ENCODE measurements around the gene LRIG1. TPM values are rescaled to one million over a fixed set of nuclear protein-coding genes. Genes with fewer than 3 reads are reported as not detected.

LRIG1 gene
- total RNA-seq, 1 experiment from 2014 or later, result 24.1 TPM

DNA sequence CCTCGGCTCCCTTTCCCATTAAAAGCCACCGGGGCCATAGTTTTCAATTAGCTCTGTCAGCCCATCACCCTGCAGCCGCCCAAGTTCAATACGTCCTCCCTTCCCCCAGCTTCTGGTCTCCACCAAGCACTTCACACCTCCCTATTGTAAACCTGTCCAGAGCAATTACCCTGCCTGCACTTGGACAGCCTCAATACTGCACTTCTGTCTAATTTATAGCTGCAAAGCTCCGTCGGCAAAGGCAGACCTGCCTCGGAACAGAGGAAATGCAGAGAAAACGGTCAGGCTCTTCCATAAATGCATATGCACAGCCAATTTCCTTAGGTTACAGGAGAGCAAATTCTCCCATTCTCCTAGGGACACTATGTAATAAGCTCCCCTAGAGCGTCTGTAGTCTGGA is 21.9 kb downstream of the LRIG1 start:
- H3K27ac ChIP-seq (ENCODE audit: low read depth, low read length, poor library complexity, severe bottlenecking), result no peak overlapping the region
- H3K36me3 ChIP-seq (ENCODE audit: insufficient read depth, low read length, poor library complexity, severe bottlenecking), result no peaks in the 10 kb centered on the region
- no peak for DNase-seq (ENCODE audit: low spot score)
- intact Hi-C loops (cut with micrococcal nuclease; ENCODE audit: unreplicated experiment), result no loop called here
- TF ChIP-seq, protein P1, sequence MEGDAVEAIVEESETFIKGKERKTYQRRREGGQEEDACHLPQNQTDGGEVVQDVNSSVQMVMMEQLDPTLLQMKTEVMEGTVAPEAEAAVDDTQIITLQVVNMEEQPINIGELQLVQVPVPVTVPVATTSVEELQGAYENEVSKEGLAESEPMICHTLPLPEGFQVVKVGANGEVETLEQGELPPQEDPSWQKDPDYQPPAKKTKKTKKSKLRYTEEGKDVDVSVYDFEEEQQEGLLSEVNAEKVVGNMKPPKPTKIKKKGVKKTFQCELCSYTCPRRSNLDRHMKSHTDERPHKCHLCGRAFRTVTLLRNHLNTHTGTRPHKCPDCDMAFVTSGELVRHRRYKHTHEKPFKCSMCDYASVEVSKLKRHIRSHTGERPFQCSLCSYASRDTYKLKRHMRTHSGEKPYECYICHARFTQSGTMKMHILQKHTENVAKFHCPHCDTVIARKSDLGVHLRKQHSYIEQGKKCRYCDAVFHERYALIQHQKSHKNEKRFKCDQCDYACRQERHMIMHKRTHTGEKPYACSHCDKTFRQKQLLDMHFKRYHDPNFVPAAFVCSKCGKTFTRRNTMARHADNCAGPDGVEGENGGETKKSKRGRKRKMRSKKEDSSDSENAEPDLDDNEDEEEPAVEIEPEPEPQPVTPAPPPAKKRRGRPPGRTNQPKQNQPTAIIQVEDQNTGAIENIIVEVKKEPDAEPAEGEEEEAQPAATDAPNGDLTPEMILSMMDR (conservative IDR thresholded peaks at IDR 0.05; ENCODE audit: low read depth, low read length), result no peak
- TF ChIP-seq EZH2 (IDR thresholded peaks at IDR 0.05; ENCODE audit: borderline replicate concordance, low read depth, low read length, poor library complexity, severe bottlenecking), result no peak
- H3K9me3 ChIP-seq (ENCODE audit: low read depth, low read length, poor library complexity, severe bottlenecking), result no peaks in the 10 kb centered on the region
- POLR2A ChIA-PET (ENCODE audit: low non-redundant PET), result no interaction called here
- peaks cover 6% of the 10 kb centered on the region for H3K4me1 ChIP-seq (ENCODE audit: insufficient read depth, low read length, poor library complexity, severe bottlenecking)
- CTCF ChIA-PET, result no interaction called here
- H3K27me3 ChIP-seq (replicated peaks; ENCODE audit: insufficient read depth, low read depth, low read length, poor library complexity), result no peaks in the 10 kb centered on the region
- no peak overlapping the region for H3K4me3 ChIP-seq (ENCODE audit: low read depth, low read length, poor library complexity, severe bottlenecking)
- BruUV-seq (replicated peaks), result no TSS peak

DNA sequence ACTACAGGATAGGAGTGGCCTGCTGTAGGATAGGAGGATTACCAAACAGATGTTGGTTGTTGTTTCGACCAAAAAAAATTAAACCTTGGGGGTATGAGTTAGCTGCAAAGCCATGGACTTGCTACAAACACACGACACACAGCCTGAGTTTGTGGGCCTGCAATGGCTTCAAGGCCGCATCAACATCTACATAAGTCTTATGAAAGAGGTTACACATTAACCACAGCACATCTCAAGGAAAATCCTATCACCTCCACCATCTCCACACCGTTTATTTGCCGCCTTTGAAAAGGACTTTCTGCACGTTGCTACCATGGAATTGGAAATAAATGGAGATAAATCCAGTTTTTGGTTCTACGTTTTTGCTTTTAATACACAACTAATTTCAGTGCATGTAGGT is 23.0 kb downstream of the LRIG1 start:
- Histone ChIP-seq H3K36me3 (ENCODE audit: insufficient read depth, low read length, poor library complexity, severe bottlenecking) (no peaks in the 10 kb centered on the region), H3K4me1 (ENCODE audit: insufficient read depth, low read length, poor library complexity, severe bottlenecking) (peaks cover 17% of the 10 kb centered on the region), H3K27ac (ENCODE audit: low read depth, low read length, poor library complexity, severe bottlenecking) (no peak overlapping the region), H3K27me3 (replicated peaks; ENCODE audit: insufficient read depth, low read depth, low read length, poor library complexity) (no peaks in the 10 kb centered on the region), H3K9me3 (ENCODE audit: low read depth, low read length, poor library complexity, severe bottlenecking) (no peaks in the 10 kb centered on the region), H3K4me3 (ENCODE audit: low read depth, low read length, poor library complexity, severe bottlenecking) (no peak overlapping the region)
- no peak for DNase-seq (ENCODE audit: low spot score)
- ChIA-PET CTCF (no interaction called here), POLR2A (ENCODE audit: low non-redundant PET) (no interaction called here)
- TF ChIP-seq, protein P1 (conservative IDR thresholded peaks at IDR 0.05; ENCODE audit: low read depth, low read length), result no peak
- no peak for TF ChIP-seq EZH2 (IDR thresholded peaks at IDR 0.05; ENCODE audit: borderline replicate concordance, low read depth, low read length, poor library complexity, severe bottlenecking)
- intact Hi-C loops (cut with micrococcal nuclease; ENCODE audit: unreplicated experiment), result no loop called here
- no TSS peak for BruUV-seq (replicated peaks)

DNA sequence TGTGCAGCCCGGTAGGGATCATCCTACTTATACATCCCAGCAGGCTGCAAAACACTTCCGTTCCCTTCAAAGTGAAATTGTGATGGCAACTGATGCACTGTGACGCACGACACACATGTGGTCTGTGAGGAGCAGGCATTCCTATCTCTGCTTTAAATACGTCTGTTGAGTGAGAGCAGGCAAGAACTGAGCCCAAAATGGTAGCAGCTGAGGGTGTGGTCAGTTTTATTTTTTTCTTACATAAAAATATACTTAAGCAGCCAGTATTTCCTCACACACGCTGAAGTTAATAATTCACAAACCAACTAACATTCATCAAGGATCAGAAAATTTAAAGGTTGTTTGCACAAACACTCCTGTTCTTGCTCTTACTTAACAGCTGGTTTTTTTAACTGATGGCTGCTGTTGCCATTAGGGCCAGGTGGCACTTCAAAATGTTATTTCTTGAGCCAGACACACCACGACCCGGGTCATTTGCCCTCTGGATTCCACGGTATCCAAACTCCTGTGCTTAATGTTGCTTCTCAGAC is 23.9 kb downstream of the LRIG1 start:
- ChIA-PET POLR2A (ENCODE audit: low non-redundant PET) (no interaction called here), CTCF (no interaction called here)
- Histone ChIP-seq H3K4me1 (ENCODE audit: insufficient read depth, low read length, poor library complexity, severe bottlenecking) (peaks cover 23% of the 10 kb centered on the region), H3K27me3 (replicated peaks; ENCODE audit: insufficient read depth, low read depth, low read length, poor library complexity) (no peaks in the 10 kb centered on the region), H3K27ac (ENCODE audit: low read depth, low read length, poor library complexity, severe bottlenecking) (no peak overlapping the region), H3K36me3 (ENCODE audit: insufficient read depth, low read length, poor library complexity, severe bottlenecking) (no peaks in the 10 kb centered on the region), H3K4me3 (ENCODE audit: low read depth, low read length, poor library complexity, severe bottlenecking) (no peak overlapping the region), H3K9me3 (ENCODE audit: low read depth, low read length, poor library complexity, severe bottlenecking) (no peaks in the 10 kb centered on the region)
- BruUV-seq (replicated peaks), result no TSS peak
- DNase-seq (ENCODE audit: low spot score), result peak; percentile 59
- TF ChIP-seq EZH2 (IDR thresholded peaks at IDR 0.05; ENCODE audit: borderline replicate concordance, low read depth, low read length, poor library complexity, severe bottlenecking), result no peak
- TF ChIP-seq, protein P1 (conservative IDR thresholded peaks at IDR 0.05; ENCODE audit: low read depth, low read length), result no peak
- intact Hi-C loops (cut with micrococcal nuclease; ENCODE audit: unreplicated experiment), result no loop called here

Measured in A673 (cell line).